Right ventricle myocardium inferior (tissue), 1 donor: ENCODE measurements around the gene ACOXL. TPM values are rescaled to one million over a fixed set of nuclear protein-coding genes. Genes with fewer than 3 reads are reported as not detected.
"Not testable (repeated sequence)": the region's sequence is repeated elsewhere in the genome, so short reads cannot be mapped to it uniquely, and the experiment has no call there.

Experiments
- ATAC-seq: fragments of 200-7000 bp; cut with Tn5 transposase; one replicate; pipeline ENCODE4 v1.9.1; 2020; ENCODE audit warnings: mild to moderate bottlenecking, moderate library complexity
- DNase-seq: peaks from one replicate; pipeline ENCODE4 v3.0.0; 2021; ENCODE audit errors: missing footprints
- intact Hi-C: fragments of 100-400 bp; cut with DNase I; formaldehyde crosslinking; loops from one replicate; pipeline ENCODE4 v1.11.0; 2022
- total RNA-seq: library from RNA; stranded (reverse); fragmentation: NEBNext Ultra II Directional; extraction: Animal tissue kit (Norgen Biotek cat#: 25700); gene quantifications from one replicate; pipeline ENCODE4 v1.2.1, GENCODE V29; 2021
- donor health status: DM: no; HTN: yes; CAD: no; lungs with severe emphysema.

The ACOXL gene
- total RNA-seq, 1 donor from 2014 or later: not detected

DNA sequence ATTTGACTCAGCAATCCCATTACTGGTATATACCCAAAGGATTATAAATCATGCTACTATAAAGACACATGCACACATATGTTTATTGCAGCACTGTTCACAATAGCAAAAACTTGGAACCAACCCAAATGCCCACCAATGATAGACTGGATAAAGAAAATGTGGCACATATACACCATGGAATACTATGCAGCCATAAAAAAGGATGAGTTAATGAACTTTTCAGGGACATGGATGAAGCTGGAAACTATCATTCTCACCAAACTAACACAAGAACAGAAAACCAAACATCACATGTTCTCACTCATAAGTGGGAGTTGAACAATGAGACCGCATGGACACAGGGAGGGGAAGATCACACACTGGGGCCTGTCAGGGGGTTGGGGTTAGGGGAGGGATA lies 350.3 kb downstream of the ACOXL start:
- DNase-seq, ATAC-seq, intact Hi-C loops: not testable (repeated sequence)

DNA sequence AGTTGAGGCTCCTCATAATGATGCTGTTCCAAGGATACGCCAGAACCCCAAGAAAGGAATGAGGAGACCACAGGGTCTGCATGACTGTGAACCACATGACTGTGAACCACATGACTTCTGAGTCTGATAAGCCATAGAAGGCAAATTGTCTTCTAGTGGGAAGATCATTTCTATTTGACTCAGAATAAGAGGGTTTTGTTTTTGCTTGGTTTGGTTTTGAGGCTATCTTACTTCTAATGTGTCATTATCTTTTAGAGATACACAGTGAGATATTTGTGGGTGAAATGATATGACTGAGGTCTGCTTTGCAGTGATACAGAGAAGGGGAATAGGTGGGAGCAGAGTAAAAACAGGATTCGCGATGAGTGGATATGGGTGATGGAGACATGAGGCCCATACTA lies 359.4 kb downstream of the ACOXL start:
- ATAC-seq: no peak
- intact Hi-C loops: no loop called here
- no peak for DNase-seq

DNA sequence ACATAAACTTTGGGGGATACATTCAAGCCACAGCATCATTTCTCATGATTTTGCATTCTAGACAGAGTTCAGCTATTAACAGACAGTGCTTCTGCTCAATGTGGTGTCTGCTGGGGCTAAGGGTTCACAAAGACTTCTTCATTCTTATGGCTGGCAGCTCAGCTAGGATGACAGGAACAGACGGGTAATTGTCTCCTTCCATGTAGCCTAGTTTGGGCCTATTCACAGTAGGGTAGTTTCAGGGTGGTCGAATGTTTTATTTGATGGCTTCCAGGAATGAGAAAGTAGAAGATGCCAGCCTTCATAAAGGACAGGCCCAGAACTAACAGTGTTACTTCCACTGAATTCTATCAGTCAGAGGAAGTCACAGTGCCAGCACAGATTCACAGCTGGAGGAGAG lies 362.3 kb downstream of the ACOXL start:
- ATAC-seq: no peak
- no peak for DNase-seq
- intact Hi-C loops: no loop called here

GRCh38 chr2:111095434-111095833 lies 363.1 kb downstream of the ACOXL start:
- no peak for ATAC-seq
- intact Hi-C loops: no loop called here

DNA sequence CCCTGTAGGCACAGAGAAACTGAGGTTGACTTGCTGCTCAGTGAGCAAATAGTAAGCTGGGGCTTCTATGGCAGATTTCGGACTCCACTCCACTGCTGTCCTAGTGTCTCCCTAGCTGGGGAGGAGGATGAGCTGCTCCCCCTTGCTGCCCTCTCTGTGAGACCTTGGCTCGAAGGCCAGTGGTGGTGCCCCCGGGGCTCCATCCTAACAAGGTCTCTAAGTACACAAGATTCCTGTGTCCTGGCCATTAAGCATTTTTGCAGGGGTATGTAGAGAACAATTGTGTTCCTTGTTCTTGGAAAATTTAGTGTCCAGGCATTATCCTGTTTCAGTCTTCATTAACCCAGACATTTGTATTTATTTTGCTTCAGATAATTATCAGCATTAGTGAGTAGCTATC lies 367.0 kb downstream of the ACOXL start:
- intact Hi-C loops: no loop called here
- DNase-seq (no peak), ATAC-seq (no peak)

More at GRCh38 chr2:111095434-111095833, 363.1 kb downstream of the ACOXL start:
- no peak for DNase-seq

DNA sequence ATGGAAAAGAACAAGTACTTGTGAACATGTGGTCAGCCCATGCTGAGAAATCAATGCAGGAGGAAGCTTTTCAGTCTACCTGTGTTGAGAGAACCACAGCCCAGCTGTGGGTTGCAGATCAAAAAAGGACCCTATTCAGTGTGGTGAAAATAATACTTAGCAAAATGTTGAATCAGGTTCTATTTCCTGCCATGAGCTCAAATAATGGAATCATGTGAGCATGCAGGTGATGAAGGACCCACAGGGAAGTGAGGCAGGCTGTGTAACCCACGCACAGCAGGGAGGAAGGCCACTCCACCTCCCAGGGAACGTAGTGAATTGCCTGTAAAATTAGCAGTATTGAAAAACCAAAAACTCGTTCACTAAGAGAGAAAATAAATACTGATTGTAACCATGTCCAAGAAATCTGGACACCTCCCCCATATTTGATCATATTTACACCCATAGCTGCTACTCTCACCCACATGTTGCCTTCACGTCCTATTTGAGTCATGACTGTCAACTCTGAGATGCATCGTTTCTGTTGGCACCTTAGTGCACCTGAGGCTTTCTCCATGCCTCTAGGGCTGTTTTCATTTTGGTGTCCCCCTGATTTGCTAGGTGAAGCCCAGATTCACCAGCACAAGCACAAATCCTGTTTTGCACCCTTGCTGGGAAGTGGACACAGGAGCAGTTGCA lies 367.9 kb downstream of the ACOXL start:
- DNase-seq (no peak), ATAC-seq (no peak)
- intact Hi-C loops: no loop called here

DNA sequence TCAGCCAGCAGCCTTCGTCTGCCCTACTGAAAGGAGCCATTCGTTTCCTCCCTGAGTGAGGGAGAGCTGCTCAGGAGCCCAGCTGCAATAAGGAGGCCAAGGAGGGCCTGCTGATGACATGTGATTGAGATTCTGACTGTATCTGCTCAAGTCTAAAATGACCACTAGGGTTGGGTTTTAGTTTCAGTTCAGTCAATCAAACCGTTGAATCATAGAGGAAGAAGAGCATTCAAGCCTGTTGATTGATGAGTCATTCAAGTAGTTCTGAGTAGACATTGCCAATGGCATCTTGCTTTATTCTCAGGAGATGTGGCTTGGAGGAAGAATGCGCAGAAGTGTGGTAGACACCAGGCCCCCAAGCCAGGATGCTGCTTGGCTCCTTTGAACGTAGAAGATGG lies 368.4 kb downstream of the ACOXL start:
- no peak for ATAC-seq
- intact Hi-C loops: no loop called here
- DNase-seq: no peak

- intact Hi-C loops: no loop called here
- ATAC-seq (no peak), DNase-seq (no peak)
Measured at GRCh38 chr2:111101592-111101991, 369.2 kb downstream of the ACOXL start.

- intact Hi-C loops: no loop called here
- DNase-seq (no peak), ATAC-seq (no peak)
Measured at GRCh38 chr2:111102216-111102615, 369.8 kb downstream of the ACOXL start.

DNA sequence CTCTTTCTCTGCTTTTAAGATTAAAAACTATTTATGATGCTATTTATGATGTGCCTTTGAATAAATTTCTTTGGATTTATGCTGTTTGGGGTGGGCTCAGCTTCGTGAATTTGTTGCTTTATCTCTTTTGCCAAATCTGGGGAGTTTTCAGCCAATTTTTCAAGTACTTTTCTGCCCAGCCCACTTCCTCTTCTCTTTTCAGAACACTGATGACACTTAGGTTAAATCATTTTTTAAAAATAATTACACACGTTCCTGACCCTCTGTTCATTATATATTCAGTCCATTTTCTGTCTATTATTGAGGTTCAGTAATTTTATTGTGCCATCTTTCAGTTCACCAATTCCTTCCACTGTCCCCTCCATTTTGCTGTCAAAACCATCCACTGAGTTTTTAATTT lies 373.6 kb downstream of the ACOXL start:
- DNase-seq (no peak), ATAC-seq (no peak)
- intact Hi-C loops: no loop called here

GRCh38 chr2:111106706-111107105 lies 374.3 kb downstream of the ACOXL start:
- ATAC-seq (no peak), DNase-seq (no peak)
- intact Hi-C loops: no loop called here

DNA sequence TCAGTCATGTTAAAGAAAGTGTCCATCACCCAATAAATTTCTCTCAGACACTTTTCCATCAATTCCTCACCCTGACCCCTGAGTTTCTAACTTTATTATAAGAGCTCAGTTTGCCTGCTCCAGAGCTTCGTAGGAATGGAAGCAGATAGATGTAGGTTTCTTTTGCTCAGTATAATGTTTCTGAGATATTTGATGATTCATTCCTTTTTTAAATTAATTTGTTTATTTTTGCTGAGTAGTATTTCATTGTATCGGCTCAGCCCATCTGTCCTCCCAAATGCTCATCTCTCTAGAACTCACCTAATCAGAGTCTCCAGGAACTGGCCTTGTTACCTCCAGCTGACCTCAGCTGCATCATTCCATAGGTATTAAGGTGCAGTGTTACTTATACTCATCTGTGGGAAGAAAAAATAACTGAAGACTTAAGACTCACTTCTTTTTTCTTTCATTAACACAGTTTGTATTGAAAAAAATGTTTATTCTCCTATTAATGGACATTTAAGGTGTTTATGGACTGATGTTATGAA lies 376.4 kb downstream of the ACOXL start:
- ATAC-seq (no peak), DNase-seq (no peak)
- intact Hi-C loops: no loop called here

GRCh38 chr2:111111101-111111755 lies 378.9 kb downstream of the ACOXL start:
- intact Hi-C loops: no loop called here
- DNase-seq: no peak

DNA sequence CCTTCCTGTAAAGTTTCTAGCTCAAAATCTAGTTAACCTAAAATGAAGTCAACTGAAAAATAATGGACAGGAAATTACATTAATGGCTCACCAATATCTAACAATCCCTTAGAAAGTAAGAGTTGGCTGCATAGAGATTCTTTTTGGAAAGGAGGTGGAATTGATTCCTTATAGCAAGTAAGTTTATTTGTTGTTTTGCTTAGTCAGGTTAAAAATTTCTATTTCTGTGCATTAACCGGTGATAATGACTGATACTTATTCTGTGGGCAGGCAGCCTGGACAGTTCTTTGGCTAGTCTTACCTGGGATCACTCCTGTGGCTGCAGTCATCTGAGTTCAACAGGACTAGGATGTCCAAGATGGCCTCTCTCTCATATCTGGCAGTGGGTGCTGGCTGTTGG lies 381.5 kb downstream of the ACOXL start:
- DNase-seq (no peak), ATAC-seq (no peak)
- intact Hi-C loops: no loop called here

More at GRCh38 chr2:111111101-111111755, 378.9 kb downstream of the ACOXL start:
- no peak for ATAC-seq

- intact Hi-C loops: loop anchor here (2.0 kb wide), 1 partner anchor 553 kb away; no protein-coding TSS in a partner anchor
- no peak for DNase-seq
- no peak for ATAC-seq
Measured at GRCh38 chr2:111116011-111116746, 383.8 kb downstream of the ACOXL start.

DNA sequence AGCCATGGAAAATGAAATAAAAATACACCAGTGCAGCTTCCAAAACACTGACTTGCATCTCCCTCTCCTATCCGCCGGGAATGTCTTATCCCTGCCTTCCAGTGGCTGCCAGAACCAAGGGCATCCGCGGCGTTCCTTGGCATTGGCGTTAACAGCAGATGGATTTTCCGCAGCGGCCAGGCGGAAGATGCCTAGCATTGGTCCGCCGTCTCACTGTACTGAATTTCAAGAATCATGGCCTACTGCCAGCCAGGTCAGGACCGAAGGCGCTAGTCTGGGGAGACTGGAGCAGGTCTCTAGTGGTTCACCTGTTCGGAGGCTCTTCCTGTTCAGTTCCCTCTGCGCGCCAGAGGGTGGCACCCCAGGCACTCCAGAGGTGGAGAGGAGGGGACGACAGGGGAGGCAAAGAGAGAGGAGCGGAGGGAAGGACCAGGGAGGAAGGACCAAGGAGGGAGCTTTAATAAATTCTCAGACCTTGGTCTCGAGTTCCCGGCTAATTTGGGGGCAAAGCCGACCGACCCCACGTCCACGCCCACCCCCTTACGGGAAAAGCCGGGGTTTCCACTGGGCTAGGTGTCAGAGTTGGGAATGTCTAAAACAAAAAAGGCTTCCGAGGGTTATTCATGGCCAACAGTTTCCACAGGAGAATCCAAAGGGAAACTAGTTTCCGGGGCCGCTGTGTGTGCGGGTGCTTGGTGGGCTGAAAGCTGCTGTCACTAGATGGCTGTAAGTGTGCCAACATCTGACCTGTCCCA lies 384.6 kb downstream of the ACOXL start:
- DNase-seq (peak; percentile 80), ATAC-seq (peak; percentile 51)
- intact Hi-C loops: loop anchor here (2.0 kb wide), 1 partner anchor 552 kb away; no protein-coding TSS in a partner anchor

- DNase-seq (peak; percentile 75), ATAC-seq (no peak)
- intact Hi-C loops: loop anchor here (2.0 kb wide), 1 partner anchor 551 kb away; no protein-coding TSS in a partner anchor
Measured at GRCh38 chr2:111117598-111118480, 385.5 kb downstream of the ACOXL start.

DNA sequence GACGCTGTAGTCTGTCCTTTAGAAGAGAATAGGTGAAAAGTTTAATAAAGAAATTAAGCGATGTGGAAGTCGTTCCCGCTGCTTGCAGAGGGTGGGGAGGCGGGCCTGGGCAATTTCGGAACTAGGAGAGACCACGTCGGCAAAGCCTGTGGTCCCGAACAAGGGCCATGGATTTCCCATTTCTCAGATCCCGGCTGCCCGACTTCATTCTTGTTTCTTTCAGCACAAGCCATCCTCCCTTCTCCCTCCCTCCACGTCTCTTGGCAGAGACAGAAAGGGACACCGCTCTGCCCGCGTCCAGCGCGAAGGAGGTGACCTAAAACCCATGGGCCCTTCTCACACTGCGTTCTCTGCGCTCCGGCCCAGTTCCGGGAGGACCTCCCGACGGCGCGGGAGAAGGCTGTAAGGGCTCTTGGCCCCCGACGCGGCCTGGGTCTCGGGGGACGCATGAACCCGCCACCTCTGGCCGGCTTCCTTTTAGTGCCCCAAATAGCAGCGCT lies 386.2 kb downstream of the ACOXL start:
- peak; percentile 65 for DNase-seq
- intact Hi-C loops: no loop called here
- no peak for ATAC-seq
